Raji (cell line): Measurements from ENCODE around the gene TIE1.

Source experiments
- POLR2A ChIP-seq: IDR thresholded peaks from 2 replicates; pipeline ENCODE4 v1.6.1; 2011; ENCODE audit warnings: low read depth, low read length, control low read depth; ENCODE audit not compliant: insufficient read depth

The TIE1 gene

GRCh38 chr1:43363283-43363934, 62.6 kb downstream of the TIE1 start:
- TF ChIP-seq POLR2A = 0 out of 2 replicates have a peak, but pooled peaks have one; percentile 35

- no peak; the same call in 1 of the 2 replicates for TF ChIP-seq POLR2A
Measured at GRCh38 chr1:43363935-43364525, 63.2 kb downstream of the TIE1 start.

GRCh38 chr1:43365678-43366077, 64.9 kb downstream of the TIE1 start:
- TF ChIP-seq POLR2A = no peak

- no peak for TF ChIP-seq POLR2A
Measured at GRCh38 chr1:43366179-43366578, 65.4 kb downstream of the TIE1 start.

GRCh38 chr1:43366601-43367025, 65.8 kb downstream of the TIE1 start:
- TF ChIP-seq POLR2A = peak; percentile 14; the same call in 1 of the 2 replicates

- peak; percentile 41; the same call in 1 of the 2 replicates for TF ChIP-seq POLR2A
Measured at GRCh38 chr1:43367026-43367903, 66.5 kb downstream of the TIE1 start.

- peak; percentile 92 for TF ChIP-seq POLR2A
Measured at GRCh38 chr1:43367904-43368645, 67.3 kb downstream of the TIE1 start, which contains the start of gene ELOVL1. TSS of gene ELOVL1 (minus strand) at chr1:43368011. CDS start at chr1:43365609, 2,402 bp downstream.

- no peak for TF ChIP-seq POLR2A
Measured at GRCh38 chr1:43368646-43369020, 67.9 kb downstream of the TIE1 start.

- no peak for TF ChIP-seq POLR2A
Measured at GRCh38 chr1:43370564-43370963, 69.8 kb downstream of the TIE1 start.

GRCh38 chr1:43372172-43372571, 71.4 kb downstream of the TIE1 start:
- TF ChIP-seq POLR2A = no peak
